Measurements from ENCODE around the gene HRCT1. TPM values are rescaled to one million over a fixed set of nuclear protein-coding genes. Genes with fewer than 3 reads are reported as not detected.
A peak's percentile ranks its signal among the peaks of the same experiment; 100 is the strongest.

The HRCT1 gene
- total and polyA plus RNA-seq, 2 experiments from 2014 or later, result not detected

DNA sequence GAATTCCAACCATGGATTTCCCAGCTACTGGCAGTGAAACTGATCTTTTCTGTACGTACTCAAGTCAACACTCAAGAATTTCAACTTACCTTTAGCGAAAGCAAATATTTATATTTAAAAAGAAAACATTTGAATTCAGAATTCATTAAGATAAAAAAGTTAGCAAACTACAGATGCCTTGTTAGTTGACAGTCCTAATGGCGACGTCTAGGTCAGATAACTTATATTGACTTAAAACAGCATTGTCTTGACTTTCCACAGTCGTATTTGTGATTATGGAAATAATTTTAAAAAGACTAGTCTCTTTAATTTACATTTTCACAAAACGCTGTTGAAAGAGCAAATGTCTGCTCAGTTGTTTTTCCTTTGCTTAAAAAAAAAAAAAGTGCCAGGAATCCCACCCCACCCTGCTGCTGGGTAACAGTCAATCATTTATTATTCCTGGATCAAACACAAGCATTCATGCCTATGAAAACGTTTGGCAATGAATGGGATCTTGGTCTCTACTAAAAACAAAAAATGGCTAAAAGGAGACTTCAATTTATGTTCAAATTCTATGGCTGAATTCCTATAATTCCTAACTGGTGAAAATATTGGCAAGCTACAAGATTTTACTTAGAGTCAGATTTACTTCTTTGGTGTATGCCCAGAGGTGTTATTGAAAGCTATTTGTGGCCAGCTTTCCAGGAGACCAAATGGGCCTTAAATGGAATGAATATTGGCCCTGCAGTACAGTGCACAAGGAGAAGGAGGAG is 29.9 kb downstream of the HRCT1 start:
- H3K4me1 ChIP-seq (ENCODE audit: low read depth), result no peaks in the 10 kb centered on the region
- H3K9me3 ChIP-seq (ENCODE audit: low read depth), result no peaks in the 10 kb centered on the region
- TF ChIP-seq, protein P1, sequence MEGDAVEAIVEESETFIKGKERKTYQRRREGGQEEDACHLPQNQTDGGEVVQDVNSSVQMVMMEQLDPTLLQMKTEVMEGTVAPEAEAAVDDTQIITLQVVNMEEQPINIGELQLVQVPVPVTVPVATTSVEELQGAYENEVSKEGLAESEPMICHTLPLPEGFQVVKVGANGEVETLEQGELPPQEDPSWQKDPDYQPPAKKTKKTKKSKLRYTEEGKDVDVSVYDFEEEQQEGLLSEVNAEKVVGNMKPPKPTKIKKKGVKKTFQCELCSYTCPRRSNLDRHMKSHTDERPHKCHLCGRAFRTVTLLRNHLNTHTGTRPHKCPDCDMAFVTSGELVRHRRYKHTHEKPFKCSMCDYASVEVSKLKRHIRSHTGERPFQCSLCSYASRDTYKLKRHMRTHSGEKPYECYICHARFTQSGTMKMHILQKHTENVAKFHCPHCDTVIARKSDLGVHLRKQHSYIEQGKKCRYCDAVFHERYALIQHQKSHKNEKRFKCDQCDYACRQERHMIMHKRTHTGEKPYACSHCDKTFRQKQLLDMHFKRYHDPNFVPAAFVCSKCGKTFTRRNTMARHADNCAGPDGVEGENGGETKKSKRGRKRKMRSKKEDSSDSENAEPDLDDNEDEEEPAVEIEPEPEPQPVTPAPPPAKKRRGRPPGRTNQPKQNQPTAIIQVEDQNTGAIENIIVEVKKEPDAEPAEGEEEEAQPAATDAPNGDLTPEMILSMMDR (IDR thresholded peaks at IDR 0.05; ENCODE audit: low read depth, low read length), result no peak
- peaks cover 16% of the 10 kb centered on the region for H3K27me3 ChIP-seq
- H3K27ac ChIP-seq, result no peak overlapping the region
- DNase-seq (ENCODE audit: low read depth in 1 of 2, low spot score in 1 of 2), result peak in 1 of 2 donors; percentile 63
- no peak overlapping the region for H3K4me3 ChIP-seq
- H3K36me3 ChIP-seq, result no peaks in the 10 kb centered on the region

DNA sequence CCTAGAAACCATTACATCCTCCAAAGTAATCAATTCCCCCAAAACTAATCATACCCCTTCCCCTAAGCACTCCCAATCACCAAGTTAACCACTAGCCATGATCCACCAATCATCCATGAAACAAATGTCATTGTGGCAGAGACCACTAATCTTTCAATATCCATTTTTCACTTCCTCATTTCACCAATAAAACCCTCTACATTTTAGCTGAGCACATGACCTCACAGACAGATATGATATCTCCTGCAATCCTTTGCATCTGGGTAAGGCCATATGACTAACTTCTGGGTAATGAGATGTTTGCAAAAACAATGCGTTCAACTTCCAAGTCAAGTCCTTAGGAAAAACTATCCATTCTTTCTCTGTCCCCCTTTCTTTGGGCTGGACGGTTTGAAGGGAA is 31.2 kb downstream of the HRCT1 start:
- no peak overlapping the region for H3K4me3 ChIP-seq
- TF ChIP-seq, protein P1 (IDR thresholded peaks at IDR 0.05; ENCODE audit: low read depth, low read length), result no peak
- no peaks in the 10 kb centered on the region for H3K4me1 ChIP-seq (ENCODE audit: low read depth)
- H3K27ac ChIP-seq, result no peak overlapping the region
- H3K27me3 ChIP-seq, result peaks cover 25% of the 10 kb centered on the region
- H3K9me3 ChIP-seq (ENCODE audit: low read depth), result no peaks in the 10 kb centered on the region
- no peak for DNase-seq (ENCODE audit: low read depth in 1 of 2, low spot score in 1 of 2)
- no peaks in the 10 kb centered on the region for H3K36me3 ChIP-seq

DNA sequence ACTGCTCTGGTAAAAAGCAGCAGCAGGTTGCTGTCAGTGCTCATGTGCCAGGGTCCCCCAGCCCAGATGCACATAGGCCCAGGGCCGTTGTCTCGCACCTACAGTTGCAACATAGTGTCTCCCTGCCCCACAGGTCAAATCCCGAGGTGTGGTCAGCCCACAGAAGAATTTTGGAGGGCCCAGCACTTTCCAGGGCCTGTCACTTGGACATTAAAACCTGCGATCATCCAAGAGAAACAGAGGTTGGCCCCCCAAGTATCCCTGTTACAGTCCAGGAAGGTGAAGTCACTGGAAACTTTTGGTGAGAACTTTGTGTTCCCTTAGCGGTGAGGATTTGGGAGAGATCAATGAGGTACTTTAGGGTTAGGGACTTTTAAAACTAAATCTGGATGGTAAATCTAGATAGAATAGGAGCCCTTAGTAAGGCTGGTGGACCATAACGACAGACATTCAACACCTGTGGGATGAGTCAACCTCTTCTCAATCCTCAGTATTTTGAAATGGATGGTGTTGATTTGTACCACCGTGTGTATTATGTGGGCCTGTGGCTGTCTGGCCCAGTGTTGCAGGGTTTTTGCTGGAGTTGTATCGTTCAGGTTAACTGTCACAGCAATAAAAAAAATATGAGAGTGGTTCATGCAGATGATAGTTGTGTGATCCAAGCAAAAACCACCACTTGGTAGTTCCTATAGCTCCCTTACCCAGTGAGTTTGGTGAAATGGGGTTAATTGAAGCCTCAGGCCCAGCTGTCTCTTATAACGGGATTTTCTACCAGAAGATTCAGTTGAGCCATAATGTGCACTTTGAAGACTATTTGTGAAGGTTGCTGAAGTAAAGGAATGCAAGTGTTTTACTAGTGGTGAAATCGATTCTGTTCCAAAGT is 32.7 kb downstream of the HRCT1 start:
- no peak for DNase-seq (ENCODE audit: low read depth in 1 of 2, low spot score in 1 of 2)
- no peaks in the 10 kb centered on the region for H3K36me3 ChIP-seq
- H3K27me3 ChIP-seq, result peaks cover 40% of the 10 kb centered on the region
- H3K9me3 ChIP-seq (ENCODE audit: low read depth), result no peaks in the 10 kb centered on the region
- no peaks in the 10 kb centered on the region for H3K4me1 ChIP-seq (ENCODE audit: low read depth)
- H3K27ac ChIP-seq, result no peak overlapping the region
- TF ChIP-seq, protein P1 (IDR thresholded peaks at IDR 0.05; ENCODE audit: low read depth, low read length), result no peak
- H3K4me3 ChIP-seq, result no peak overlapping the region

DNA sequence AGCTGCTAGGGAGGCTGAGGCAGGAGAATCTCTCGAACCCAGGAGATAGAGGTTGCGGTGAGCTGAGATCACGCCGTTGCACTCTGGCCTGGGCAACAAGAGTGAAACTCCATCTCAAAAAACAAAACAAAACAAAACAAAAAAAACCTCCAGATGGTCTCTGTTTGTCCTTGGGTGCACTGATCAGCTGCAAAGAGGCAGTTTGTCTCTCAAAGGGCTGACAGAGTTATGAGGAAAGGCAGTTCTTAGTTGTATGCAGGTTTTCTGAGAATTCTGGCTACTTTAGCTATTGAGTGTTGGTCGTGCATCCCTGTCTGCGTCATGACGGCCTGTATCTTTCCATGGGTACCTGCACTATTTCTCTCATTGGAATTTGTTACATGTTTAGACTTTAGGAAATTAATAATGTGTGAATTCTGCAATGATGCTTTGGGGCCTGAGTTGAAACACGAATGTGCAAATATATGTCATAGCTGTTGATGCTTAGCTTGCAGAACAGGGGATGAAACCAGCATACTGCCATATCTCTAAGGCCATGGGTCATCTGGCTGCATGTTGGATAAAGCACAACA is 33.8 kb downstream of the HRCT1 start:
- H3K9me3 ChIP-seq (ENCODE audit: low read depth), result no peaks in the 10 kb centered on the region
- H3K27ac ChIP-seq, result no peak overlapping the region
- H3K4me1 ChIP-seq (ENCODE audit: low read depth), result no peaks in the 10 kb centered on the region
- H3K36me3 ChIP-seq, result no peaks in the 10 kb centered on the region
- TF ChIP-seq, protein P1 (IDR thresholded peaks at IDR 0.05; ENCODE audit: low read depth, low read length), result no peak
- no peak for DNase-seq (ENCODE audit: low read depth in 1 of 2, low spot score in 1 of 2)
- H3K4me3 ChIP-seq, result no peak overlapping the region
- peaks cover 49% of the 10 kb centered on the region for H3K27me3 ChIP-seq

DNA sequence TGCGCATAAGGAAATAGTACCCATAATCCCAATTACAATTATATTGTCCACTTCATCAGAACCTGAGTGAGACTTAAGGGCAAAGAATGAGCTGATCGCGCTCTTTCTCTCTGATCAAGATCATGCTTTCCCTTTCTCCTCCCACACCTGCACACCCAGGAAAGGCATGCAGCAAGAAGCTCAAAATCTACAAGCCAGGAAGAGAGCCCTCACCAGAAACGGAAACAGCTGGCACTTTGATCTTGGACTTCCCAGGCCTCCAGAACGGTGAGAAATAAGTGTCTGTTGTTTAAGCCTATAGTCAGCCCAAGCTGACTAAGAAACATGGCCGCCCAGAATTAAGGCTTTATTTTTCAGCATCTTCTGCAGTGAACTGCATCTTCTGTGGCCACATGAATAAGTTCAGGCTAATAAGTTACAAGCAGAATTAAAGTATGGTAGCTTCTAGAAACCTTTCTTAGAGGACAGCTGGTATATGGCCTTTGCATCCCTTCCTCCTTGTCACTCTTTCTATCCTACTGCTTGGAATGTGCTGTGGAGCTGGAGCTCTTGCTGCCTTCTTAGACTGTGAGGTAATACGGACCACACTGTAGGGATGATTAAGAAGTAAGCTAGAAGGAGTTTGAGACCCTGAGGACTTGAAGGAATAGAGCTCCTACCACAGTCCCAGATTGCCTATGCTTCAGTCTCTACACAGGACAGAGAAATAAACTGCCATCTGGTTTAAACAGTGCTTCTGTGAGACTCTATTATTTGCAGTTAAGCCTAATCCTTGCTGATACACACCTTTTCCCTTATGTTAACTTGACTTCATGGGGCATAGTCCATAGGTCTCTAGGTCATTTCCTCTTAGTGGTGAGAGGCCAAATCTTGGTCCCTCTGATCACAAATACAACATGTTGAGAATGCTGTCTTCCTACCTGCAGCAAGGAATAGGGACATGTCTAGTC is 34.7 kb downstream of the HRCT1 start:
- no peak overlapping the region for H3K27ac ChIP-seq
- H3K27me3 ChIP-seq, result peaks cover 49% of the 10 kb centered on the region
- no peak overlapping the region for H3K4me3 ChIP-seq
- TF ChIP-seq, protein P1 (IDR thresholded peaks at IDR 0.05; ENCODE audit: low read depth, low read length), result no peak
- H3K9me3 ChIP-seq (ENCODE audit: low read depth), result no peaks in the 10 kb centered on the region
- H3K36me3 ChIP-seq, result no peaks in the 10 kb centered on the region
- no peaks in the 10 kb centered on the region for H3K4me1 ChIP-seq (ENCODE audit: low read depth)
- DNase-seq (ENCODE audit: low read depth in 1 of 2, low spot score in 1 of 2), result no peak

Measured in cardiac muscle cell (in vitro differentiated cells and primary cell).